PC-3 (cell line): Measurements from ENCODE around the gene DRC3. TPM values are rescaled to one million over a fixed set of nuclear protein-coding genes. Genes with fewer than 3 reads are reported as not detected.
"Not testable (repeated sequence)": the region's sequence is repeated elsewhere in the genome, so short reads cannot be mapped to it uniquely, and the experiment has no call there.

ENCODE experiments used
- ATAC-seq: fragments of 200-7000 bp; cut with Tn5 transposase; 2 replicates; pipeline ENCODE4 v1.9.1; 2020; ENCODE audit warnings: mild to moderate bottlenecking, moderate library complexity
- BruUV-seq: library from RNA; stranded (reverse); fragments of 400-500 nt; replicated peaks from 2 replicates; lab custom pipeline; 2021; lab: Mats Ljungman, UMichigan
- CTCF ChIA-PET: fragments of 300-600 bp; sonication (Branson Sonifier 250); formaldehyde crosslinking; loops from one replicate; lab custom pipeline; 2022; ENCODE audit warnings: antibody characterized with exemption; lab: Charles Lee
- POLR2A ChIA-PET: fragments of 300-600 bp; sonication (Branson Sonifier 250); formaldehyde crosslinking; loops from one replicate; lab custom pipeline; 2022; ENCODE audit warnings: antibody characterized with exemption; ENCODE audit not compliant: unreplicated experiment; lab: Charles Lee
- DNase-seq: peaks from one replicate; pipeline ENCODE4 v3.0.0-alpha.2; 2015
- H2AFZ ChIP-seq: fragments of 300-600 bp; sonication (generic); 2 replicates; pipeline ENCODE4 v1.6.0; 2016; ENCODE audit warnings: antibody characterized with exemption, low read length
- H3F3A ChIP-seq: fragments of 300-600 bp; sonication (generic); one replicate; pipeline ENCODE4 v1.6.0; 2017; ENCODE audit warnings: antibody characterized with exemption, low read length, control low read depth, mild to moderate bottlenecking; ENCODE audit not compliant: unreplicated experiment
- H3K27ac ChIP-seq: fragments of 300-600 bp; sonication (generic); 2 replicates; pipeline ENCODE4 v1.5.1; 2016; ENCODE audit warnings: mild to moderate bottlenecking, low read length
- H3K27me3 ChIP-seq: fragments of 300-600 bp; sonication (generic); 2 replicates; pipeline ENCODE4 v1.6.1; 2016; ENCODE audit warnings: low read length, mixed read lengths
- H3K36me3 ChIP-seq: fragments of 300-600 bp; sonication (generic); 2 replicates; pipeline ENCODE4 v1.6.1; 2016; ENCODE audit warnings: low read depth, mixed run types, low read length, mixed read lengths
- H3K4me1 ChIP-seq: fragments of 300-600 bp; sonication (generic); 2 replicates; pipeline ENCODE4 v1.5.1; 2016; ENCODE audit warnings: low read length; ENCODE audit not compliant: insufficient read depth
- H3K4me2 ChIP-seq: fragments of 300-600 bp; sonication (generic); 2 replicates; pipeline ENCODE4 v1.6.0; 2016; ENCODE audit warnings: low read length
- H3K4me3 ChIP-seq: fragments of 300-600 bp; sonication (generic); 2 replicates; pipeline ENCODE4 v1.5.1; 2016; ENCODE audit warnings: mild to moderate bottlenecking, low read length, mixed read lengths
- H3K79me2 ChIP-seq: fragments of 300-600 bp; sonication (generic); 2 replicates; pipeline ENCODE4 v1.6.1; 2017; ENCODE audit warnings: low read length, mixed read lengths
- H3K9ac ChIP-seq: fragments of 300-600 bp; sonication (generic); 2 replicates; pipeline ENCODE4 v1.6.0; 2016; ENCODE audit warnings: mild to moderate bottlenecking, low read length
- H3K9me2 ChIP-seq: fragments of 300-600 bp; sonication (generic); replicated peaks from 2 replicates; pipeline ENCODE4 v1.6.1; 2016; ENCODE audit warnings: mixed run types, low read length, mixed read lengths
- H3K9me3 ChIP-seq: fragments of 300-600 bp; sonication (generic); 2 replicates; pipeline ENCODE4 v1.6.1; 2016; ENCODE audit warnings: low read length, mixed read lengths
- H4K20me1 ChIP-seq: fragments of 300-600 bp; sonication (generic); 2 replicates; pipeline ENCODE4 v1.6.1; 2016; ENCODE audit warnings: low read length, mixed read lengths
- CTCF ChIP-seq: fragments of 300-600 bp; sonication (generic); conservative IDR thresholded peaks from 2 replicates; pipeline ENCODE4 v1.5.1; 2017; ENCODE audit warnings: antibody characterized with exemption, low read depth, mild to moderate bottlenecking, low read length
- EZH2 ChIP-seq: fragments of 300-600 bp; sonication (generic); IDR thresholded peaks from one replicate; pipeline ENCODE4 v1.6.1; 2017; ENCODE audit warnings: antibody characterized with exemption, mild to moderate bottlenecking, low read length; ENCODE audit not compliant: unreplicated experiment
- EZH2phosphoT487 ChIP-seq: fragments of 300-600 bp; sonication (generic); IDR thresholded peaks from 2 replicates; pipeline ENCODE4 v1.6.1; 2018; ENCODE audit warnings: mild to moderate bottlenecking, antibody characterized with exemption, low read length, borderline replicate concordance
- intact Hi-C: fragments of 100-400 bp; cut with micrococcal nuclease; formaldehyde crosslinking; loops from 2 replicates; pipeline ENCODE4 v1.9.0; 2023
- total RNA-seq: library from RNA; depleted of rRNA; stranded (reverse); fragments of >200 nt; gene quantifications from 2 replicates; pipeline ENCODE4 v1.2.3, GENCODE V29; 2014

Gene DRC3
- total RNA-seq, 1 experiment from 2014 or later = 1.9 TPM

DNA sequence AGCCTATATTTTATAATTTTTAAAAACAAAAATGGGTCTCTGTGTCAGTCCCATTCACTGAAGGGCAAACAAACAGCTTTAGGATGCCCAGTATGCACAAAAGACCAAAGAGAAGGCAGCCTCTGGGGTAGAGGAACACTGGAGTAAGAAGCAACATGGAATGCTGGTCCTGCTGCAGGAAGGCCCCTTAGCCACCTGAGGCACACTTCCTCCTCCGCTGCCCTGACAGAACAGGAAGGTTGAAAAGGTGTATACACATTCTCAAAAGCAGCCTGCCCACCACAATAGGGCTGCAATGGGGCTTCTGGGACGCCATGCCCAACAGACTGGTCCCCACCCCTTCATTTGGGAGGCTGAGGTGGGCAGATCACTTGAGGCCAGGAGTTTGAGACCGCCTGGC is 20.0 kb upstream of the DRC3 start:
- Histone ChIP-seq H3K36me3 (peaks cover 9% of the 10 kb centered on the region), H3K4me1 (peaks cover 45% of the 10 kb centered on the region), H3K79me2 (peaks cover 84% of the 10 kb centered on the region), H3K9ac (no peak overlapping the region), H4K20me1 (no peaks in the 10 kb centered on the region), H3K9me3 (no peaks in the 10 kb centered on the region), H3K4me2 (no peak overlapping the region), H3K27ac (no peak overlapping the region), H3K27me3 (no peaks in the 10 kb centered on the region), H2AFZ (no peak overlapping the region), H3K4me3 (no peak overlapping the region), H3K9me2 (no peaks in the 10 kb centered on the region), H3F3A (peaks cover 1% of the 10 kb centered on the region)
- no TSS peak for BruUV-seq
- no peak for TF ChIP-seq EZH2phosphoT487
- no peak for TF ChIP-seq EZH2
- no peak for TF ChIP-seq CTCF
- DNase-seq (no peak), ATAC-seq (no peak)
- ChIA-PET POLR2A (no interaction called here), CTCF (interaction anchor here (0.6 kb wide), 1 partner anchor 31 kb away, joined by 3 read pairs; no protein-coding TSS in a partner anchor)
- intact Hi-C loops = no loop called here

DNA sequence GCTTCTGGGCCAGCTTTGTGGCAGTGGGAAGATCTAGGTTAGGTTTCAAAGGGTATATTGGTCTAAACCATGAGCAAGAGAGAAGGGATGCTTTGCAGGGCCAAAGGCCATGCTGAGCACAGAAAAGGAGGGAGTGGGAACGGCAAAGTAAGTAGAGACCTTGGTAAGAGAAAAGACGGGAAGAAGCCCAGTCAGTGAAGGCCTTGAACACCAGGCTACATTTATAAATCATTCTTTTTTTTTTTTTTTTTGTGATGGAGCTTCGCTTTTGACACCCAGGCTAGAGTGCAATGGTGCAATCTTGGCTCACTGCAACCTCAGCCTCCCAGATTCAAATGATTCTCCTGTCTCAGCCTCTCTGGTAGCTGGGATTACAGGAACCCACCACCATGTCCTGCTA is 18.6 kb upstream of the DRC3 start:
- ChIA-PET POLR2A (no interaction called here), CTCF (no interaction called here)
- H3F3A ChIP-seq = peaks cover 7% of the 10 kb centered on the region
- no peak for DNase-seq
- no peak overlapping the region for H3K4me3 ChIP-seq
- H3K27ac ChIP-seq = no peak overlapping the region
- no peak overlapping the region for H3K9ac ChIP-seq
- H3K36me3 ChIP-seq = peaks cover 9% of the 10 kb centered on the region
- H3K27me3 ChIP-seq = no peaks in the 10 kb centered on the region
- TF ChIP-seq EZH2phosphoT487 (no peak), CTCF (no peak)
- H3K4me2 ChIP-seq = no peak overlapping the region
- H3K4me1 ChIP-seq = peaks cover 43% of the 10 kb centered on the region
- intact Hi-C loops = no loop called here
- H4K20me1 ChIP-seq = no peaks in the 10 kb centered on the region
- H3K9me3 ChIP-seq = no peaks in the 10 kb centered on the region
- ATAC-seq = no peak
- H3K79me2 ChIP-seq = peaks cover 82% of the 10 kb centered on the region
- BruUV-seq = no TSS peak
- H3K9me2 ChIP-seq = no peaks in the 10 kb centered on the region
- no peak overlapping the region for H2AFZ ChIP-seq

DNA sequence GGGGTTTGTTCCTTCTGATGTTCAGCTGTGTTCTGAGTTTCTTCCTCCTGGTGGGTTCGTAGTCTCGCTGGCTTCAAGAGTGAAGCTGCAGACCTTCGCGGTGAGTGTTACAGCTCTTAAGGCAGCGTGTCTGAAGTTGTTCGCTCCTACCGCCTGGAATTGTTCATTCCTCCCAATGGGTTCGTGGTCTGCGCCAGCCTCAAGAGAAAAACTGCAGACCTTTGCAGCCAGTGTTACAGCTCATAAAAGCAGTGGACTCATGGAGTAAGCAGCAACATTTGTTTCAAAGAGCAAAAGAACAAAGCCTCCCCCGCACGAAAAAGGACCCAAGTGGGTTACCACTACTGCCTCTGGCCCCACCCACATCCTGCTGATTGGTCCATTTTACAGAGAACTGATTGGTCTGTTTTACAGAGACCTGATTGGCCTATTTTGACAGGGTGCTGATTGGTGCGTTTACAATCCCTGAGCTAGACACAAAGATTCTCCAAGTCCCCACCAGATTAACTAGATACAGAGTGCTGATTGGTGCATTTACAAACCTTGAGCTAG is 16.8 kb upstream of the DRC3 start:
- ATAC-seq, H4K20me1 ChIP-seq, BruUV-seq, H3K9me2 ChIP-seq, H3F3A ChIP-seq, H3K9me3 ChIP-seq, H2AFZ ChIP-seq, POLR2A ChIA-PET, H3K4me3 ChIP-seq, H3K4me2 ChIP-seq, H3K27me3 ChIP-seq, H3K36me3 ChIP-seq, CTCF ChIA-PET, DNase-seq, H3K27ac ChIP-seq, H3K9ac ChIP-seq: not testable (repeated sequence)
- intact Hi-C loops = loop anchor here (5.0 kb wide), 1 partner anchor 34 kb away; no protein-coding TSS in a partner anchor
- Histone ChIP-seq H3K79me2 (peaks cover 85% of the 10 kb centered on the region), H3K4me1 (peaks cover 50% of the 10 kb centered on the region)
